OCI-LY3 (cell line): ENCODE data around the gene CFAP99.

ENCODE experiments used
- EZH2phosphoT487 ChIP-seq: fragments of 200-600 bp; shearing (Covaris generic); IDR thresholded peaks from 2 replicates; pipeline ENCODE4 v1.6.1; 2018; ENCODE audit warnings: antibody characterized with exemption, mixed run types, low read depth
- TF ChIP-seq, protein P1 (sequence below): fragments of 200-600, 300-600 bp; sonication (generic); IDR thresholded peaks from 2 replicates; pipeline ENCODE4 v1.5.1; 2014; ENCODE audit warnings: antibody characterized with exemption, low read length, low read depth

DNA sequence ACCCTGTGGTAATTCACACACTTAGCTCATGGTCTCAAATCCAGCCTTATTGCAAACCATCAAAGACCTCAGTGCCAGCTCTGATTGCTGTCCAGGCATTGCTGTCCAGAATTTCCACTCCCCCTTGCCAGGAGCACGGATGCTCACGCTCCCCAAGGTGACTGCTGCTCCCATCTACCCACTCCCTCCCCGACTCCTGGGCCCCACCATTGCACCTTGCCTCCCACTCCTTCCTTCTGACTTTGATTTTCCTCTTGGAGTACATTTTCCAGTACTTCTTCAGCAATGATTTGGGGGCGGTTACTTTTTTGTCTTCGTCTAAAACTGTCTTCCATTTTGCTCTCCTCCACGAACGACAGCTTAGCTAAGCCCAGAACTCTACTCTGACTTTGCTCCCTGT, 11.8 kb upstream of the CFAP99 start:
- TF ChIP-seq, protein P1, sequence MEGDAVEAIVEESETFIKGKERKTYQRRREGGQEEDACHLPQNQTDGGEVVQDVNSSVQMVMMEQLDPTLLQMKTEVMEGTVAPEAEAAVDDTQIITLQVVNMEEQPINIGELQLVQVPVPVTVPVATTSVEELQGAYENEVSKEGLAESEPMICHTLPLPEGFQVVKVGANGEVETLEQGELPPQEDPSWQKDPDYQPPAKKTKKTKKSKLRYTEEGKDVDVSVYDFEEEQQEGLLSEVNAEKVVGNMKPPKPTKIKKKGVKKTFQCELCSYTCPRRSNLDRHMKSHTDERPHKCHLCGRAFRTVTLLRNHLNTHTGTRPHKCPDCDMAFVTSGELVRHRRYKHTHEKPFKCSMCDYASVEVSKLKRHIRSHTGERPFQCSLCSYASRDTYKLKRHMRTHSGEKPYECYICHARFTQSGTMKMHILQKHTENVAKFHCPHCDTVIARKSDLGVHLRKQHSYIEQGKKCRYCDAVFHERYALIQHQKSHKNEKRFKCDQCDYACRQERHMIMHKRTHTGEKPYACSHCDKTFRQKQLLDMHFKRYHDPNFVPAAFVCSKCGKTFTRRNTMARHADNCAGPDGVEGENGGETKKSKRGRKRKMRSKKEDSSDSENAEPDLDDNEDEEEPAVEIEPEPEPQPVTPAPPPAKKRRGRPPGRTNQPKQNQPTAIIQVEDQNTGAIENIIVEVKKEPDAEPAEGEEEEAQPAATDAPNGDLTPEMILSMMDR, result no peak
- no peak for TF ChIP-seq EZH2phosphoT487
